ENCODE measurements around the gene POLR2J3. TPM values are rescaled to one million over a fixed set of nuclear protein-coding genes. Genes with fewer than 3 reads are reported as not detected.
"Not testable (repeated sequence)": the region's sequence is repeated elsewhere in the genome, so short reads cannot be mapped to it uniquely, and the experiment has no call there.

The POLR2J3 gene
- total and polyA plus RNA-seq, 9 donors = 19.8 to 66.3 (median 54.3) TPM

GRCh38 chr7:102589857-102590256 is 17.5 kb upstream of the POLR2J3 start:
- DNase-seq = not testable (repeated sequence)

GRCh38 chr7:102583495-102583894 is 11.1 kb upstream of the POLR2J3 start:
- H3K4me1 ChIP-seq (ENCODE audit: control insufficient read depth, insufficient read depth, low read length); H3K27ac ChIP-seq (ENCODE audit: low read length); DNase-seq; H3K9me3 ChIP-seq (replicated peaks; ENCODE audit: control insufficient read depth, low read depth, low read length); H3K4me3 ChIP-seq (ENCODE audit: low read length); H3K27me3 ChIP-seq (ENCODE audit: control insufficient read depth, insufficient read depth, low read length); H3K36me3 ChIP-seq (ENCODE audit: control insufficient read depth, insufficient read depth, low read length): not testable (repeated sequence)
- WGBS (ENCODE audit: insufficient coverage) = no CpG with 5 or more reads among the region's 5 CpGs

More at GRCh38 chr7:102589857-102590256, 17.5 kb upstream of the POLR2J3 start:
- not testable (repeated sequence) for H3K27me3 ChIP-seq (ENCODE audit: control insufficient read depth, insufficient read depth, low read length); H3K9me3 ChIP-seq (replicated peaks; ENCODE audit: control insufficient read depth, low read depth, low read length); H3K36me3 ChIP-seq (ENCODE audit: control insufficient read depth, insufficient read depth, low read length); H3K27ac ChIP-seq (ENCODE audit: low read length); H3K4me3 ChIP-seq (ENCODE audit: low read length); H3K4me1 ChIP-seq (ENCODE audit: control insufficient read depth, insufficient read depth, low read length)
- no CpG with 5 or more reads among the region's 9 CpGs for WGBS (ENCODE audit: insufficient coverage)

- WGBS (ENCODE audit: insufficient coverage) = no CpG with 5 or more reads among the region's 5 CpGs
- H3K27ac ChIP-seq (ENCODE audit: low read length); H3K9me3 ChIP-seq (replicated peaks; ENCODE audit: control insufficient read depth, low read depth, low read length); H3K36me3 ChIP-seq (ENCODE audit: control insufficient read depth, insufficient read depth, low read length); H3K27me3 ChIP-seq (ENCODE audit: control insufficient read depth, insufficient read depth, low read length); H3K4me3 ChIP-seq (ENCODE audit: low read length); H3K4me1 ChIP-seq (ENCODE audit: control insufficient read depth, insufficient read depth, low read length); DNase-seq: not testable (repeated sequence)
Measured at GRCh38 chr7:102581722-102582121, 9.3 kb upstream of the POLR2J3 start.

GRCh38 chr7:102578486-102578885 is 6.1 kb upstream of the POLR2J3 start:
- H3K27ac ChIP-seq (ENCODE audit: low read length); H3K36me3 ChIP-seq (ENCODE audit: control insufficient read depth, insufficient read depth, low read length); H3K9me3 ChIP-seq (replicated peaks; ENCODE audit: control insufficient read depth, low read depth, low read length); DNase-seq; H3K4me1 ChIP-seq (ENCODE audit: control insufficient read depth, insufficient read depth, low read length); H3K27me3 ChIP-seq (ENCODE audit: control insufficient read depth, insufficient read depth, low read length); H3K4me3 ChIP-seq (ENCODE audit: low read length): not testable (repeated sequence)
- no CpG with 5 or more reads among the region's 5 CpGs for WGBS (ENCODE audit: insufficient coverage)

GRCh38 chr7:102577315-102578240 is 5.2 kb upstream of the POLR2J3 start:
- H3K27ac ChIP-seq (ENCODE audit: low read length); H3K36me3 ChIP-seq (ENCODE audit: control insufficient read depth, insufficient read depth, low read length); H3K4me3 ChIP-seq (ENCODE audit: low read length); DNase-seq; H3K9me3 ChIP-seq (replicated peaks; ENCODE audit: control insufficient read depth, low read depth, low read length); H3K4me1 ChIP-seq (ENCODE audit: control insufficient read depth, insufficient read depth, low read length); H3K27me3 ChIP-seq (ENCODE audit: control insufficient read depth, insufficient read depth, low read length): not testable (repeated sequence)
- no CpG with 5 or more reads among the region's 7 CpGs for WGBS (ENCODE audit: insufficient coverage)

GRCh38 chr7:102576363-102576762 is 4.0 kb upstream of the POLR2J3 start:
- WGBS (ENCODE audit: insufficient coverage) = no CpG with 5 or more reads among the region's 3 CpGs
- not testable (repeated sequence) for DNase-seq

DNA sequence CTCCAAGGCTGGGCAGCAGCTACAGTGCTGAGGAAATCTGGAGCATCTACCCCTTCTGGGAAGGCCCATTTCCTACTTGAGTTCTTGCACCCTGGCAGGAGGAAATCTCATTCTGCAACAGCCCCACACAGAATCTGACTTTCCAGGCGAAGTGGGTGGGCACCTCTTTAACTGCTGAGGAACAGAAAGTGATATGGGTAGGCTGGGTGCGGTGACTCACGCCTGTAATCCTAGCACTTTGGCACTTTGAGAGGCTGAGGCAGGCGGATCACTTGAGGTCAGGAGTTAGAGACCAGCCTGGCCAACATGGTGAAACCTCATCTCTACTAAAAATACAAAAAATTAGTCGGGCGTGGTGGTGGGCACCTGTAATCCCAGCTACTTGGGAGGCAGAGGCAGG is 2.2 kb upstream of the POLR2J3 start:
- not testable (repeated sequence) for H3K4me3 ChIP-seq (ENCODE audit: low read length); H3K27ac ChIP-seq (ENCODE audit: low read length); H3K36me3 ChIP-seq (ENCODE audit: control insufficient read depth, insufficient read depth, low read length); H3K9me3 ChIP-seq (replicated peaks; ENCODE audit: control insufficient read depth, low read depth, low read length); DNase-seq; H3K4me1 ChIP-seq (ENCODE audit: control insufficient read depth, insufficient read depth, low read length); H3K27me3 ChIP-seq (ENCODE audit: control insufficient read depth, insufficient read depth, low read length)
- no CpG with 5 or more reads among the region's 6 CpGs for WGBS (ENCODE audit: insufficient coverage)

More at GRCh38 chr7:102576363-102576762, 4.0 kb upstream of the POLR2J3 start:
- H3K9me3 ChIP-seq (replicated peaks; ENCODE audit: control insufficient read depth, low read depth, low read length); H3K4me1 ChIP-seq (ENCODE audit: control insufficient read depth, insufficient read depth, low read length); H3K27me3 ChIP-seq (ENCODE audit: control insufficient read depth, insufficient read depth, low read length); H3K36me3 ChIP-seq (ENCODE audit: control insufficient read depth, insufficient read depth, low read length); H3K4me3 ChIP-seq (ENCODE audit: low read length); H3K27ac ChIP-seq (ENCODE audit: low read length): not testable (repeated sequence)

DNA sequence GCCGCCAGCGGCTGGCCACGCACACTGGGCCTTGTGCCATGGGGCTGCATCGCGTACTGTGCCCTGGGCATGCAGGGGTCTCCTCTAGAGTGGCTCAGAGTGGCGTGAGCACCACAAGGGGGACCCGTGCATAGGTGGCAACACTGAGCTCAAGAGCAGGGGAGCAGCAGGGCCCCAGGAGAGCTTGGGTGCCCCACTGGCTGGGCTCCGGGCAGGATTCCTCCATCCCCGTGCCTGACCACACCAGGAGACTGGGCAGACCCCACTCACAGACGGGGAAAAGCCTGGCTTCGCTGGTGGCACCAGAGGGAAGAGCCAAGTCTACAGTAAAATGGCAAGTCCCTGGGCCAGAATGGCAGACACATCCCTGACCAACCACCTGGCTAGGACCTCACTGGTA is 3.8 kb downstream of the POLR2J3 start:
- H3K9me3 ChIP-seq (replicated peaks; ENCODE audit: control insufficient read depth, low read depth, low read length); H3K27ac ChIP-seq (ENCODE audit: low read length); H3K4me1 ChIP-seq (ENCODE audit: control insufficient read depth, insufficient read depth, low read length); H3K36me3 ChIP-seq (ENCODE audit: control insufficient read depth, insufficient read depth, low read length); DNase-seq; H3K4me3 ChIP-seq (ENCODE audit: low read length); H3K27me3 ChIP-seq (ENCODE audit: control insufficient read depth, insufficient read depth, low read length): not testable (repeated sequence)
- WGBS (ENCODE audit: insufficient coverage) = no CpG with 5 or more reads among the region's 11 CpGs

- WGBS (ENCODE audit: insufficient coverage) = no CpG with 5 or more reads among the region's 6 CpGs
- not testable (repeated sequence) for H3K27me3 ChIP-seq (ENCODE audit: control insufficient read depth, insufficient read depth, low read length); H3K27ac ChIP-seq (ENCODE audit: low read length); H3K9me3 ChIP-seq (replicated peaks; ENCODE audit: control insufficient read depth, low read depth, low read length); H3K36me3 ChIP-seq (ENCODE audit: control insufficient read depth, insufficient read depth, low read length); H3K4me1 ChIP-seq (ENCODE audit: control insufficient read depth, insufficient read depth, low read length); H3K4me3 ChIP-seq (ENCODE audit: low read length); DNase-seq
Measured at GRCh38 chr7:102550808-102551422, 21.5 kb downstream of the POLR2J3 start, which contains the start of gene SPDYE2. Gene SPDYE2, plus strand, starts transcription at chr7:102551226. Its CDS starts 2,030 bp downstream, at chr7:102553256.

GRCh38 chr7:102546353-102546752 is 26.0 kb downstream of the POLR2J3 start:
- not testable (repeated sequence) for H3K9me3 ChIP-seq (replicated peaks; ENCODE audit: control insufficient read depth, low read depth, low read length); H3K36me3 ChIP-seq (ENCODE audit: control insufficient read depth, insufficient read depth, low read length); H3K4me1 ChIP-seq (ENCODE audit: control insufficient read depth, insufficient read depth, low read length); H3K27me3 ChIP-seq (ENCODE audit: control insufficient read depth, insufficient read depth, low read length); H3K4me3 ChIP-seq (ENCODE audit: low read length); DNase-seq; H3K27ac ChIP-seq (ENCODE audit: low read length)
- no CpG with 5 or more reads among the region's 6 CpGs for WGBS (ENCODE audit: insufficient coverage)

Measured in muscle of leg (tissue), 11 donors.